Esophagus squamous epithelium (tissue), 4 donors: ENCODE results near the gene C1orf21.

ENCODE experiments used
- POLR2A ChIP-seq, 4 donors: fragments of 450-650 bp; IDR thresholded peaks; one replicate each; pipeline ENCODE4 v1.6.1; 2017; ENCODE audit warnings: antibody characterized with exemption in 4 of 4, mild to moderate bottlenecking in 4 of 4, moderate library complexity in 3 of 4
- TF ChIP-seq, protein P1 (sequence below), 6 experiments: fragments of 450-650 bp in 4 of 6; fragments of 200-600 bp in 2 of 6; sonication (generic) in 2 of 6; IDR thresholded peaks; one replicate each; pipeline ENCODE4 v1.5.1; 2016 to 2019; ENCODE audit warnings: antibody characterized with exemption in 6 of 6, mild to moderate bottlenecking in 4 of 6, moderate library complexity in 4 of 6

DNA sequence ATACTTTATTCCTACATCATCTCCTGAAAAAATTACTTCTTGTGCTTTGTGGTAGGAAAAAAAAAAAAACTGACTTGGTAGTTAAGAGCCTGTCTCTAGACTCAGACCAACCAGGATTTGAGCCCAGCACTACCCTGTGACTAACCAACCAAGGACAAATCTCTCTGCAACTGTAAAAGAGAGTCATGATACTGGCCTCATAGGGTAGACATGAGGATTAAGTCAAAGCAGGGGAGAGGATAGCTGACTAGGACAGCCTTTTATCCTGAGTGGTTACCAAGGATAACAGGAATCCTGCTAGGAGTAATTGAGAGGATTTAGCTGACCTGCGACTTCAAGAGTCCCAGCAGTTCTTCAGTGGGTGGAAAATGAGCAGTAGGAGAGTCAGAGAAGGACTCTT, 112.8 kb downstream of the C1orf21 start:
- TF ChIP-seq, protein P1, sequence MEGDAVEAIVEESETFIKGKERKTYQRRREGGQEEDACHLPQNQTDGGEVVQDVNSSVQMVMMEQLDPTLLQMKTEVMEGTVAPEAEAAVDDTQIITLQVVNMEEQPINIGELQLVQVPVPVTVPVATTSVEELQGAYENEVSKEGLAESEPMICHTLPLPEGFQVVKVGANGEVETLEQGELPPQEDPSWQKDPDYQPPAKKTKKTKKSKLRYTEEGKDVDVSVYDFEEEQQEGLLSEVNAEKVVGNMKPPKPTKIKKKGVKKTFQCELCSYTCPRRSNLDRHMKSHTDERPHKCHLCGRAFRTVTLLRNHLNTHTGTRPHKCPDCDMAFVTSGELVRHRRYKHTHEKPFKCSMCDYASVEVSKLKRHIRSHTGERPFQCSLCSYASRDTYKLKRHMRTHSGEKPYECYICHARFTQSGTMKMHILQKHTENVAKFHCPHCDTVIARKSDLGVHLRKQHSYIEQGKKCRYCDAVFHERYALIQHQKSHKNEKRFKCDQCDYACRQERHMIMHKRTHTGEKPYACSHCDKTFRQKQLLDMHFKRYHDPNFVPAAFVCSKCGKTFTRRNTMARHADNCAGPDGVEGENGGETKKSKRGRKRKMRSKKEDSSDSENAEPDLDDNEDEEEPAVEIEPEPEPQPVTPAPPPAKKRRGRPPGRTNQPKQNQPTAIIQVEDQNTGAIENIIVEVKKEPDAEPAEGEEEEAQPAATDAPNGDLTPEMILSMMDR (IDR thresholded peaks at IDR 0.05): no peak
- no peak for TF ChIP-seq POLR2A (IDR thresholded peaks at IDR 0.05)
